Chondrocyte (in vitro differentiated cells): ENCODE results near the gene ST3GAL6. TPM values are rescaled to one million over a fixed set of nuclear protein-coding genes. Genes with fewer than 3 reads are reported as not detected.

Experiments
- DNase-seq: peaks from one replicate; pipeline ENCODE4 v3.0.0; 2021; ENCODE audit warnings: mixed read lengths, low spot score
- H3K27ac Mint-ChIP-seq: one replicate; pipeline ENCODE4 v1.8.0; 2021; ENCODE audit warnings: mild to moderate bottlenecking, moderate library complexity, mixed read lengths; ENCODE audit not compliant: unreplicated experiment
- H3K27me3 Mint-ChIP-seq: 2 replicates; pipeline ENCODE4 v1.8.0; 2021; ENCODE audit warnings: low read depth, mixed read lengths
- H3K36me3 Mint-ChIP-seq: 2 replicates; pipeline ENCODE4 v1.8.0; 2021; ENCODE audit warnings: low read depth, mixed read lengths
- H3K4me1 Mint-ChIP-seq: 2 replicates; pipeline ENCODE4 v1.8.0; 2021; ENCODE audit warnings: low read depth, mild to moderate bottlenecking, mixed read lengths
- H3K4me3 Mint-ChIP-seq: one replicate; pipeline ENCODE4 v1.8.0; 2021; ENCODE audit warnings: mild to moderate bottlenecking, moderate library complexity, mixed read lengths; ENCODE audit not compliant: unreplicated experiment
- H3K9me3 Mint-ChIP-seq: 2 replicates; pipeline ENCODE4 v1.8.0; 2021; ENCODE audit warnings: low read depth, mixed read lengths
- CTCF ChIP-seq: fragments of 200-600 bp; sonication (generic); IDR thresholded peaks from 2 replicates; pipeline ENCODE4 v1.5.0; 2021; ENCODE audit warnings: antibody characterized with exemption, mild to moderate bottlenecking, moderate library complexity
- total RNA-seq: library from RNA; stranded (reverse); gene quantifications from 3 replicates; pipeline ENCODE4 v1.2.1, GENCODE V29; 2021

ST3GAL6 gene
- total RNA-seq, 1 donor from 2014 or later: 0.32 TPM

GRCh38 chr3:98737301-98737700 lies 25.8 kb upstream of the ST3GAL6 start:
- DNase-seq: no peak
- H3K27ac Mint-ChIP-seq: no peak overlapping the region
- H3K36me3 Mint-ChIP-seq: peaks cover 2% of the 10 kb centered on the region
- no peak for TF ChIP-seq CTCF
- peaks cover 46% of the 10 kb centered on the region for H3K27me3 Mint-ChIP-seq
- H3K9me3 Mint-ChIP-seq: no peaks in the 10 kb centered on the region
- peaks cover 11% of the 10 kb centered on the region for H3K4me1 Mint-ChIP-seq
- no peak overlapping the region for H3K4me3 Mint-ChIP-seq

- Mint-ChIP-seq H3K27ac (no peak overlapping the region), H3K27me3 (peaks cover 35% of the 10 kb centered on the region), H3K36me3 (peaks cover 2% of the 10 kb centered on the region), H3K4me3 (no peak overlapping the region), H3K4me1 (no peaks in the 10 kb centered on the region), H3K9me3 (no peaks in the 10 kb centered on the region)
- DNase-seq: no peak
- no peak for TF ChIP-seq CTCF
Measured at GRCh38 chr3:98739266-98739665, 23.9 kb upstream of the ST3GAL6 start.

GRCh38 chr3:98740324-98740723 lies 22.8 kb upstream of the ST3GAL6 start:
- Mint-ChIP-seq H3K27ac (no peak overlapping the region), H3K9me3 (no peaks in the 10 kb centered on the region), H3K36me3 (peaks cover 2% of the 10 kb centered on the region), H3K4me1 (no peaks in the 10 kb centered on the region), H3K27me3 (peaks cover 25% of the 10 kb centered on the region), H3K4me3 (no peak overlapping the region)
- DNase-seq: no peak
- no peak for TF ChIP-seq CTCF

- Mint-ChIP-seq H3K27ac (no peak overlapping the region), H3K9me3 (no peaks in the 10 kb centered on the region), H3K4me3 (no peak overlapping the region), H3K4me1 (no peaks in the 10 kb centered on the region), H3K27me3 (peaks cover 23% of the 10 kb centered on the region), H3K36me3 (peaks cover 2% of the 10 kb centered on the region)
- TF ChIP-seq CTCF: no peak
- no peak for DNase-seq
Measured at GRCh38 chr3:98741121-98741716, 21.9 kb upstream of the ST3GAL6 start.

GRCh38 chr3:98743071-98743470 lies 20.1 kb upstream of the ST3GAL6 start:
- no peak overlapping the region for H3K4me3 Mint-ChIP-seq
- H3K36me3 Mint-ChIP-seq: no peaks in the 10 kb centered on the region
- TF ChIP-seq CTCF: no peak
- H3K27ac Mint-ChIP-seq: no peak overlapping the region
- DNase-seq: no peak
- no peaks in the 10 kb centered on the region for H3K9me3 Mint-ChIP-seq
- peaks cover 14% of the 10 kb centered on the region for H3K27me3 Mint-ChIP-seq
- no peaks in the 10 kb centered on the region for H3K4me1 Mint-ChIP-seq
